Ishikawa (cell line): ENCODE results near the gene GRM3.

ENCODE experiments used
- CEBPB ChIP-seq: IDR thresholded peaks from 2 replicates; pipeline ENCODE4 v1.6.1; 2012
- EP300 ChIP-seq: IDR thresholded peaks from 2 replicates; pipeline ENCODE4 v1.6.1; 2012; ENCODE audit warnings: borderline replicate concordance
- TAF1 ChIP-seq: IDR thresholded peaks from 2 replicates; pipeline ENCODE4 v1.6.1; 2012; ENCODE audit warnings: low read depth, mild to moderate bottlenecking
- ZBTB7A ChIP-seq: IDR thresholded peaks from 2 replicates; pipeline ENCODE4 v1.6.1; 2012; ENCODE audit warnings: low read depth
- TF ChIP-seq, protein P1 (sequence below): IDR thresholded peaks from 2 replicates; pipeline ENCODE4 v1.6.1; 2012; ENCODE audit warnings: low read depth, mild to moderate bottlenecking
- TF ChIP-seq, protein P2 (sequence below): IDR thresholded peaks from 2 replicates; pipeline ENCODE4 v1.6.1; 2012

DNA sequence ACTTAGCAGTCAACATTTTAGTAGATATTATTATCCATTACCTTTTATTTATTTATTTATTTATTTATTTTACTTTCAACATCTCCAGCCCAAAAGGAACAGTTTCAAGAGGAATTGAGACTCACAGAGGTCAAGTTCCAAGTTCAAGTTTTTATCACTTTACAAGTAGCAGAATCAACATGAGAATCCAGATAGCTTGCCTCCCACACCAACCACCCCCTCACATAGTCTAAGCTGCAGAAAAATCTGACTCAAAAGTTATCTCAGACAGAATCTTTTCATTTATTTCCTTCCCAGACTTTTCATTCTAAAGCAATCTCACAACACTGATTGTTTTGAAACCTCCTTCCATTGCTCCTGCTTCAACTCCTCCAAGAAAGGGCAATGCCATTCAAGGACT lies 129.6 kb downstream of the GRM3 start:
- TF ChIP-seq EP300 = no peak
- TF ChIP-seq TAF1 = no peak
- TF ChIP-seq, protein P1, sequence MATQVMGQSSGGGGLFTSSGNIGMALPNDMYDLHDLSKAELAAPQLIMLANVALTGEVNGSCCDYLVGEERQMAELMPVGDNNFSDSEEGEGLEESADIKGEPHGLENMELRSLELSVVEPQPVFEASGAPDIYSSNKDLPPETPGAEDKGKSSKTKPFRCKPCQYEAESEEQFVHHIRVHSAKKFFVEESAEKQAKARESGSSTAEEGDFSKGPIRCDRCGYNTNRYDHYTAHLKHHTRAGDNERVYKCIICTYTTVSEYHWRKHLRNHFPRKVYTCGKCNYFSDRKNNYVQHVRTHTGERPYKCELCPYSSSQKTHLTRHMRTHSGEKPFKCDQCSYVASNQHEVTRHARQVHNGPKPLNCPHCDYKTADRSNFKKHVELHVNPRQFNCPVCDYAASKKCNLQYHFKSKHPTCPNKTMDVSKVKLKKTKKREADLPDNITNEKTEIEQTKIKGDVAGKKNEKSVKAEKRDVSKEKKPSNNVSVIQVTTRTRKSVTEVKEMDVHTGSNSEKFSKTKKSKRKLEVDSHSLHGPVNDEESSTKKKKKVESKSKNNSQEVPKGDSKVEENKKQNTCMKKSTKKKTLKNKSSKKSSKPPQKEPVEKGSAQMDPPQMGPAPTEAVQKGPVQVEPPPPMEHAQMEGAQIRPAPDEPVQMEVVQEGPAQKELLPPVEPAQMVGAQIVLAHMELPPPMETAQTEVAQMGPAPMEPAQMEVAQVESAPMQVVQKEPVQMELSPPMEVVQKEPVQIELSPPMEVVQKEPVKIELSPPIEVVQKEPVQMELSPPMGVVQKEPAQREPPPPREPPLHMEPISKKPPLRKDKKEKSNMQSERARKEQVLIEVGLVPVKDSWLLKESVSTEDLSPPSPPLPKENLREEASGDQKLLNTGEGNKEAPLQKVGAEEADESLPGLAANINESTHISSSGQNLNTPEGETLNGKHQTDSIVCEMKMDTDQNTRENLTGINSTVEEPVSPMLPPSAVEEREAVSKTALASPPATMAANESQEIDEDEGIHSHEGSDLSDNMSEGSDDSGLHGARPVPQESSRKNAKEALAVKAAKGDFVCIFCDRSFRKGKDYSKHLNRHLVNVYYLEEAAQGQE = no peak
- no peak for TF ChIP-seq CEBPB
- TF ChIP-seq, protein P2, sequence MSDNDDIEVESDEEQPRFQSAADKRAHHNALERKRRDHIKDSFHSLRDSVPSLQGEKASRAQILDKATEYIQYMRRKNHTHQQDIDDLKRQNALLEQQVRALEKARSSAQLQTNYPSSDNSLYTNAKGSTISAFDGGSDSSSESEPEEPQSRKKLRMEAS = no peak
- no peak for TF ChIP-seq ZBTB7A
